ENCODE measurements around the gene GK.

DNA sequence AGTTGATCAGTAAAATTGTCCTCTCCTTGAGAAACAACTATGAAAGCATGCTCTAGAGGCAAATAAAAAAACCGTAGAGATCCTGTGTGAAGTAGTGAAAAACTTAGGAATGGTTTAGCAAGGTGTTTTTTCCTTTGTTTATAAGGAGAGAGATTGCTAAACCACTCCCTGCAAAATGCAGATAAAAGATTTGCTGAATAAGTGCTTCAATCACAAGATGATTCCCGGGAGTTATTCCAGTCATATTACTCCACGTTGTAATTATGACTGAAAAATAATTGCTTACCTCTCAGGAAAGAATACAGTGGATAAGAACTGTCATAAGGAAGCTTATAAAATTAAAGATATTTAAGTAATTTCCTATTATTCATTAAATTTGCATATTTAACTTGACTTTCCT, 2.8 kb downstream of the GK start:
- TF ChIP-seq, protein P1, sequence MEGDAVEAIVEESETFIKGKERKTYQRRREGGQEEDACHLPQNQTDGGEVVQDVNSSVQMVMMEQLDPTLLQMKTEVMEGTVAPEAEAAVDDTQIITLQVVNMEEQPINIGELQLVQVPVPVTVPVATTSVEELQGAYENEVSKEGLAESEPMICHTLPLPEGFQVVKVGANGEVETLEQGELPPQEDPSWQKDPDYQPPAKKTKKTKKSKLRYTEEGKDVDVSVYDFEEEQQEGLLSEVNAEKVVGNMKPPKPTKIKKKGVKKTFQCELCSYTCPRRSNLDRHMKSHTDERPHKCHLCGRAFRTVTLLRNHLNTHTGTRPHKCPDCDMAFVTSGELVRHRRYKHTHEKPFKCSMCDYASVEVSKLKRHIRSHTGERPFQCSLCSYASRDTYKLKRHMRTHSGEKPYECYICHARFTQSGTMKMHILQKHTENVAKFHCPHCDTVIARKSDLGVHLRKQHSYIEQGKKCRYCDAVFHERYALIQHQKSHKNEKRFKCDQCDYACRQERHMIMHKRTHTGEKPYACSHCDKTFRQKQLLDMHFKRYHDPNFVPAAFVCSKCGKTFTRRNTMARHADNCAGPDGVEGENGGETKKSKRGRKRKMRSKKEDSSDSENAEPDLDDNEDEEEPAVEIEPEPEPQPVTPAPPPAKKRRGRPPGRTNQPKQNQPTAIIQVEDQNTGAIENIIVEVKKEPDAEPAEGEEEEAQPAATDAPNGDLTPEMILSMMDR (conservative IDR thresholded peaks at IDR 0.05): no peak
- TF ChIP-seq ZFX (IDR thresholded peaks at IDR 0.05): no peak
